ENCODE results near the gene STK38L. TPM values are rescaled to one million over a fixed set of nuclear protein-coding genes. Genes with fewer than 3 reads are reported as not detected.

Gene STK38L
- total and polyA plus RNA-seq, 2 of the 4 experiments (the other 2 are of a cell fraction): 5.1 to 7.2 TPM

GRCh38 chr12:27309995-27310315 is 65.9 kb downstream of the STK38L start:
- Histone ChIP-seq H3K56ac (ENCODE audit: extremely low read depth, insufficient read depth, low read length) (no peak overlapping the region), H3K27me3 (ENCODE audit: control insufficient read depth, insufficient read depth, low read length) (no peaks in the 10 kb centered on the region), H3K14ac (replicated peaks; ENCODE audit: low read depth, low read length) (no peak overlapping the region), H3K36me3 (ENCODE audit: control insufficient read depth, insufficient read depth, low read length) (peaks cover 3% of the 10 kb centered on the region; the same call in 1 of the 2 replicates), H3K4me3 (ENCODE audit: insufficient read depth, low read depth, low read length) (no peak overlapping the region), H4K8ac (ENCODE audit: low read depth in 2 of 2, low read length in 2 of 2) (no peak overlapping the region), H3K9me1 (ENCODE audit: insufficient read depth, low read length) (no peaks in the 10 kb centered on the region), H4K5ac (ENCODE audit: low read depth, low read length) (no peak overlapping the region), H3K9ac (ENCODE audit: low read depth, low read length) (no peak overlapping the region), H3K79me1 (ENCODE audit: low read depth in 1 of 2, low read length in 2 of 2) (no peaks in the 10 kb centered on the region; a peak in 1 of 4 replicates), H2BK5ac (ENCODE audit: low read depth, low read length, poor library complexity, severe bottlenecking) (no peak overlapping the region), H4K91ac (ENCODE audit: insufficient read depth, low read depth, low read length) (no peak overlapping the region), H3K9me3 (ENCODE audit: control insufficient read depth, insufficient read depth, low read length) (no peaks in the 10 kb centered on the region), H2BK20ac (ENCODE audit: low read depth, low read length) (no peak overlapping the region), H3K4me1 (ENCODE audit: control insufficient read depth, insufficient read depth, low read length) (no peaks in the 10 kb centered on the region), H2BK15ac (ENCODE audit: low read depth, low read length) (no peak overlapping the region), H2AK5ac (ENCODE audit: low read depth, low read length) (no peak overlapping the region), H3K18ac (ENCODE audit: low read depth, low read length) (no peak overlapping the region), H3K4ac (ENCODE audit: low read depth, low read length) (no peak overlapping the region), H2BK120ac (ENCODE audit: low read depth, low read length) (no peak overlapping the region), H3K4me2 (ENCODE audit: low read depth, low read length) (no peak overlapping the region), H4K20me1 (ENCODE audit: insufficient read depth, low read length) (no peaks in the 10 kb centered on the region), H3K23ac (ENCODE audit: low read depth, low read length) (no peak overlapping the region), H3K27ac (ENCODE audit: insufficient read depth, low read length) (no peak overlapping the region), H2AK9ac (replicated peaks; ENCODE audit: low read depth, low read length, poor library complexity) (no peak overlapping the region), H2AFZ (replicated peaks; ENCODE audit: low read length, poor library complexity) (no peak overlapping the region)
- in situ Hi-C loops (cut with MboI; ENCODE audit: low sequenced_read_pairs) (no loop called here), intact Hi-C loops (cut with micrococcal nuclease) (loop anchor here (10.0 kb wide), 2 partner anchors 65 to 395 kb away; partner anchors contain the start of gene STK38L), dilution Hi-C loops (cut with HindIII; ENCODE audit: low sequenced_read_pairs, unreplicated experiment) (no loop called here)
- WGBS, 2 experiments (ENCODE audit: extremely low coverage in 2 of 2, insufficient read length in 1 of 2): no CpG with 5 or more reads among the region's 1 CpG
- TF ChIP-seq ELK1 (IDR thresholded peaks at IDR 0.05; ENCODE audit: borderline replicate concordance, low read depth, low read length): no peak
- no peak for TF ChIP-seq FOS (IDR thresholded peaks at IDR 0.05; ENCODE audit: low read depth, low read length)
- no peak for TF ChIP-seq RFX5 (IDR thresholded peaks at IDR 0.05; ENCODE audit: low read depth, low read length)
- TF ChIP-seq CTCF (conservative IDR thresholded peaks at IDR 0.05; ENCODE audit: low read depth, low read length): no peak
- no peak for TF ChIP-seq USF2 (IDR thresholded peaks at IDR 0.05; ENCODE audit: low read depth, low read length)
- TF ChIP-seq RAD21 (IDR thresholded peaks at IDR 0.05; ENCODE audit: low read length): no peak
- TF ChIP-seq CEBPB (IDR thresholded peaks at IDR 0.05; ENCODE audit: low read depth, low read length): no peak
- TF ChIP-seq MAZ (IDR thresholded peaks at IDR 0.05; ENCODE audit: borderline replicate concordance, low read depth, low read length): no peak
- TF ChIP-seq BHLHE40 (IDR thresholded peaks at IDR 0.05; ENCODE audit: low read depth, low read length): no peak
- no peak for TF ChIP-seq MXI1 (IDR thresholded peaks at IDR 0.05; ENCODE audit: borderline replicate concordance, low read depth, low read length)
- no peak for TF ChIP-seq CHD1 (IDR thresholded peaks at IDR 0.05; ENCODE audit: low read depth, low read length)
- no peak for TF ChIP-seq POLR2A (IDR thresholded peaks at IDR 0.05; ENCODE audit: low read depth, low read length)
- no peak for TF ChIP-seq NFE2L2 (IDR thresholded peaks at IDR 0.05; ENCODE audit: low read depth, low read length)
- no peak for TF ChIP-seq MAFK (IDR thresholded peaks at IDR 0.05; ENCODE audit: low read depth, low read length)
- POLR2A ChIA-PET (ENCODE audit: unreplicated experiment): no interaction called here
- ATAC-seq (ENCODE audit: low read depth) (no peak), DNase-seq (no peak)
- no TSS peak for BruUV-seq (replicated peaks)
- CTCF ChIA-PET: no interaction called here

All from IMR-90 (cell line).